Fibroblast of skin of back (primary cell): ENCODE results near the gene LYPLA2.

ENCODE experiments used
- DNase-seq: peaks from one replicate; pipeline ENCODE4 v3.0.0-alpha.2; 2013

LYPLA2 gene

DNA sequence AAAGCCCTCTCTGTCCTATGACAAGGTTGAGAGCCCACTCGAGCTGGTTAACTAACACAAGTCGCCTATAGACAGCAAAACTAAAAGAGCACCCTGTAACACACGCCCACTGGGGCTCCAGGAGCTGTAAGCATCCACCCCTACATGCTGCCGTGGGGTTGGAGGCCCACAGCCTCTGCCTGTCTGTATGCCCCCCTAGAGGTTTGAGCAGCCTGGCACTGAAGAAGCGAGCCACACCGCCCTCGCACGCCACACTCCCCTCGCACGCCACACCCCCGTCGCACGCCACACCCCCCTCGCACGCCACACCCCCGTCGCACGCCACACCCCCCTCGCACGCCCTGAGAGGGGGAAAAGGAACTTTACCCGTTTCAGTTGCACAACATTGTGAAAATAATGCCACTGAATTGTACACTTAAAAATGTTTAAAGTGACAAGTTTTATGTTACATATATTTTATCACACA is 47.5 kb downstream of the LYPLA2 start:
- DNase-seq, result peak; percentile 55

DNA sequence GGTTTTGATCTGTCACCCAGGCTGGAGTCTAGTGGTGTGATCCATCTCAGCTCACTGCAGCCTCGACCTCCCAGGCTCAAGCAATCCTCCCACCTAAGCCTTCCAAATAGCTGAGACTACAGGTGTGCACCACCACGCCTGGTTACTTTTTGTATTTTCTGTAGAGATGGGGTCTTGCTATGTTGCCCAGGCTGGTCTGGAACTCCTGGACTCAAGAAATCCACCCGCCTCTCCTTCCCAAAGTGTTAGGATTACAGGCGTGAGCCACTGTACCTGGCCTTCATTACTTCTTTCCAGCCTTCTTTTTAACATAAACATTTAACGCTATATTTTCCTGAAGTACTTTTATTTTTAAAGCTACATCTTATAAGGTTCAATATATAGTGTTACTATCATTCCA is 52.7 kb downstream of the LYPLA2 start:
- no peak for DNase-seq
